ENCODE measurements around the gene BRMS1L.

BRMS1L gene

DNA sequence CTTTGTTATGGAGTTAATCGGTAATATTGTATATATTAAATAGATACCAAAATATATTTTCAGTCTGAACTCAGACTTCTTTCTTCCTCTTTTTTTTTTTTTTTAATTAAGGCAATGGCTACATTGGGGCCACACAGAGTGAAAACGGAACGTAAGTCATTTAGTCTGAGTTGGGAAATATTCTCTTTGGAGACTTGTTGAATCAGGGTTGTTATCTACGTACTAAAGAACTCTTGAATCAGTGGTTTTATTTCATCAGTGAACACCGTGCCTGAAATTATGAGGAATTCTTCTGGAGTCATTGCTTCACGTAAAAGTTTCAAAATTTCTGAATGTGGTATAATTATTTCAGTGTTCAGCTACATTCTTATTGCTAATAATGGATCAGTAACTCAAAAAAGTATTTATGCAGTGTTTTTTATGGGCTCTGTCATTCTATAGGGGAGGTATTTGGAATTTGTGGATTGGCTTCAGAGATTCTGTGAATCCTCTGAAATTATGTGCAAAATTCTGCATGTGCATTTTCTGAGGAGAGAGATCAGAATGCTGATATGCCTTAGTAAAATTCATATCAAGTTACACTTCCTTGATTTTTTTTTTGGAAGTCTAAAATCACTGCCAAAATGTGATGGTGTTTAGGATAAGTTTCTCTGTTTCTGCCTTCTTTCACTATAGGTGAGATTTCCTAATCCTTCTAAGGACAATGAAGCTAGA lies 39.6 kb downstream of the BRMS1L start:
- H3K4me3 ChIP-seq (ENCODE audit: low read length, poor library complexity, severe bottlenecking): no peak overlapping the region
- TF ChIP-seq, protein P1, sequence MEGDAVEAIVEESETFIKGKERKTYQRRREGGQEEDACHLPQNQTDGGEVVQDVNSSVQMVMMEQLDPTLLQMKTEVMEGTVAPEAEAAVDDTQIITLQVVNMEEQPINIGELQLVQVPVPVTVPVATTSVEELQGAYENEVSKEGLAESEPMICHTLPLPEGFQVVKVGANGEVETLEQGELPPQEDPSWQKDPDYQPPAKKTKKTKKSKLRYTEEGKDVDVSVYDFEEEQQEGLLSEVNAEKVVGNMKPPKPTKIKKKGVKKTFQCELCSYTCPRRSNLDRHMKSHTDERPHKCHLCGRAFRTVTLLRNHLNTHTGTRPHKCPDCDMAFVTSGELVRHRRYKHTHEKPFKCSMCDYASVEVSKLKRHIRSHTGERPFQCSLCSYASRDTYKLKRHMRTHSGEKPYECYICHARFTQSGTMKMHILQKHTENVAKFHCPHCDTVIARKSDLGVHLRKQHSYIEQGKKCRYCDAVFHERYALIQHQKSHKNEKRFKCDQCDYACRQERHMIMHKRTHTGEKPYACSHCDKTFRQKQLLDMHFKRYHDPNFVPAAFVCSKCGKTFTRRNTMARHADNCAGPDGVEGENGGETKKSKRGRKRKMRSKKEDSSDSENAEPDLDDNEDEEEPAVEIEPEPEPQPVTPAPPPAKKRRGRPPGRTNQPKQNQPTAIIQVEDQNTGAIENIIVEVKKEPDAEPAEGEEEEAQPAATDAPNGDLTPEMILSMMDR (conservative IDR thresholded peaks at IDR 0.05; ENCODE audit: low read length): no peak
- TF ChIP-seq EZH2phosphoT487 (IDR thresholded peaks at IDR 0.05; ENCODE audit: borderline replicate concordance): no peak
- H3K9ac ChIP-seq (ENCODE audit: low read depth, low read length, poor library complexity, severe bottlenecking): no peak overlapping the region
- no peaks in the 10 kb centered on the region for H3K4me1 ChIP-seq (ENCODE audit: insufficient read depth, low read length, poor library complexity, severe bottlenecking)
- peaks cover 45% of the 10 kb centered on the region; the same call in 1 of the 2 replicates for H3K36me3 ChIP-seq (ENCODE audit: insufficient read depth, low read length)
- no peaks in the 10 kb centered on the region for H3K9me2 ChIP-seq (replicated peaks; ENCODE audit: low read depth, low read length)
- H3K79me2 ChIP-seq (ENCODE audit: insufficient read depth, low read length): no peaks in the 10 kb centered on the region
- no peaks in the 10 kb centered on the region for H3K27me3 ChIP-seq (ENCODE audit: insufficient read depth, low read length, poor library complexity, severe bottlenecking)
- H3F3A ChIP-seq (ENCODE audit: low read depth): no peaks in the 10 kb centered on the region
- H4K20me1 ChIP-seq (ENCODE audit: insufficient read depth, low read length, poor library complexity, severe bottlenecking): no peaks in the 10 kb centered on the region
- no peaks in the 10 kb centered on the region for H3K9me3 ChIP-seq (ENCODE audit: insufficient read depth, low read depth, low read length)
- no peak overlapping the region for H2AFZ ChIP-seq (ENCODE audit: low read length)
- no peak overlapping the region for H3K4me2 ChIP-seq (ENCODE audit: low read depth, low read length, poor library complexity, severe bottlenecking)

DNA sequence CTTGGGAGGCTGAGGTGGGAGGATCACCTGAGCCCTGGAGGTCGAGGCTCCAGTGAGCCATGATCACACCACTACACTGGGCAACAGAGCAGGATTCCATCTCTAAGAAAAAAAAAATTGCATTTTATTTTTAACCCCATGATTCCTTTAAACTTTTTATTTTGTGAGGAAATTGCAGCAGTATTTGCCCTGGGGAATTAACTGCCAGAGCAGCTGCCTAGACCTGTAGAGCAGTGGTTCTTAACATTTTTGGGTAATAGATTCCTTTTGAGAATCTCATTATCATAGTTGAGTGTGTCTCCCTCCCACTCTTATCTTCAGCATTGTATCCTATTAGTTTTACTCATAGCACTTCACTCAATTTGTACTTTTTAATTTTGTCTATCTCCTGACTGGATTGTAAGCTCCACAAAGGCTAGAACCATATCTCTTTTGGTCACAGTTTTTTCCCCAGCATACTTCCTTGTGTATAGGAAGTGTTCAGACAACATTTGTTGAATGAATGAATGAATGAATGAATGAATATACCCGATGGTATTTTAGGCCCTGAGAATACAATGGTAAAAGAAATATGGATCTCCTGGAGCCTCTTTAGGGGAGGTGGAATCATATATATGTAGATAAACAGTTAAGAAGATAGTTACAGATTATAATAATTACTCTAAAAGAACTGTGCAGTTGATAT lies 40.6 kb downstream of the BRMS1L start:
- no peak overlapping the region for H2AFZ ChIP-seq (ENCODE audit: low read length)
- H3K79me2 ChIP-seq (ENCODE audit: insufficient read depth, low read length): no peaks in the 10 kb centered on the region
- H4K20me1 ChIP-seq (ENCODE audit: insufficient read depth, low read length, poor library complexity, severe bottlenecking): no peaks in the 10 kb centered on the region
- H3K9me2 ChIP-seq (replicated peaks; ENCODE audit: low read depth, low read length): no peaks in the 10 kb centered on the region
- H3K36me3 ChIP-seq (ENCODE audit: insufficient read depth, low read length): peaks cover 45% of the 10 kb centered on the region; the same call in 1 of the 2 replicates
- no peaks in the 10 kb centered on the region for H3F3A ChIP-seq (ENCODE audit: low read depth)
- no peaks in the 10 kb centered on the region for H3K27me3 ChIP-seq (ENCODE audit: insufficient read depth, low read length, poor library complexity, severe bottlenecking)
- no peak overlapping the region for H3K4me3 ChIP-seq (ENCODE audit: low read length, poor library complexity, severe bottlenecking)
- no peak for TF ChIP-seq EZH2phosphoT487 (IDR thresholded peaks at IDR 0.05; ENCODE audit: borderline replicate concordance)
- TF ChIP-seq, protein P1 (conservative IDR thresholded peaks at IDR 0.05; ENCODE audit: low read length): no peak
- no peak overlapping the region for H3K9ac ChIP-seq (ENCODE audit: low read depth, low read length, poor library complexity, severe bottlenecking)
- H3K9me3 ChIP-seq (ENCODE audit: insufficient read depth, low read depth, low read length): no peaks in the 10 kb centered on the region
- H3K4me2 ChIP-seq (ENCODE audit: low read depth, low read length, poor library complexity, severe bottlenecking): no peak overlapping the region
- H3K4me1 ChIP-seq (ENCODE audit: insufficient read depth, low read length, poor library complexity, severe bottlenecking): no peaks in the 10 kb centered on the region

DNA sequence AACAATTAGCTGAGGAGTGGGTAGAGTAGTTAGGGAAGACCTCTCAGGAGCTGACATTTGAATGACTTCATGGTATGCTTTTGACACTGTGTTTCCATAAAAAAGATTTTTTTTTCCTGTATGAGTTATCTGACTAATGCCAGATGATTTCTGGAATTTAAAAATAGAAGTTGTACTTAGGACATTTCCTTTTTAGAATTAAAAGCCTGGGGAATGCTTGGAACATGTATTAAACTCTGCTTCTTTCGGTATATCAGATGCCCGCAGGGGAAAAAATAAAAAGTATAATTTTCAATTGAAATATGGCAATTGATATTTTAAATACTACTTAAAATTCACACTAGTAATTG lies 41.1 kb downstream of the BRMS1L start:
- Histone ChIP-seq H3K9ac (ENCODE audit: low read depth, low read length, poor library complexity, severe bottlenecking) (no peak overlapping the region), H3K79me2 (ENCODE audit: insufficient read depth, low read length) (no peaks in the 10 kb centered on the region), H3K9me2 (replicated peaks; ENCODE audit: low read depth, low read length) (no peaks in the 10 kb centered on the region), H3K4me1 (ENCODE audit: insufficient read depth, low read length, poor library complexity, severe bottlenecking) (no peaks in the 10 kb centered on the region), H3F3A (ENCODE audit: low read depth) (no peaks in the 10 kb centered on the region), H3K4me2 (ENCODE audit: low read depth, low read length, poor library complexity, severe bottlenecking) (no peak overlapping the region), H3K4me3 (ENCODE audit: low read length, poor library complexity, severe bottlenecking) (no peak overlapping the region), H3K36me3 (ENCODE audit: insufficient read depth, low read length) (peaks cover 44% of the 10 kb centered on the region; the same call in 1 of the 2 replicates), H2AFZ (ENCODE audit: low read length) (no peak overlapping the region), H3K27me3 (ENCODE audit: insufficient read depth, low read length, poor library complexity, severe bottlenecking) (no peaks in the 10 kb centered on the region), H4K20me1 (ENCODE audit: insufficient read depth, low read length, poor library complexity, severe bottlenecking) (no peaks in the 10 kb centered on the region), H3K9me3 (ENCODE audit: insufficient read depth, low read depth, low read length) (no peaks in the 10 kb centered on the region)
- TF ChIP-seq EZH2phosphoT487 (IDR thresholded peaks at IDR 0.05; ENCODE audit: borderline replicate concordance): no peak
- TF ChIP-seq, protein P1 (conservative IDR thresholded peaks at IDR 0.05; ENCODE audit: low read length): no peak

Data from Loucy (cell line).